ENCODE results near the gene ZYG11B. TPM values are rescaled to one million over a fixed set of nuclear protein-coding genes. Genes with fewer than 3 reads are reported as not detected.
"Not testable (repeated sequence)": the region's sequence is repeated elsewhere in the genome, so short reads cannot be mapped to it uniquely, and the experiment has no call there.

The ZYG11B gene
- total RNA-seq, 2 experiments from 2014 or later: 10.8 to 10.9 TPM

- Mint-ChIP-seq H3K9me3 (no peaks in the 10 kb centered on the region), H3K27ac (no peak overlapping the region), H3K27me3 (no peaks in the 10 kb centered on the region), H3K4me3 (no peak overlapping the region), H3K36me3 (ENCODE audit: low read depth) (peaks cover 48% of the 10 kb centered on the region), H3K4me1 (ENCODE audit: low read depth) (peaks cover 5% of the 10 kb centered on the region)
- DNase-seq: no peak
- CTCF ChIA-PET: interaction anchor here (0.9 to 3.4 kb wide), 21 partner anchors 9 to 563 kb away, joined by 3 to 15 read pairs (median 4); partner anchors contain the start of genes ECHDC2, ORC1, PRPF38A and SHISAL2A
- POLR2A ChIA-PET: interaction anchor here (0.6 to 1.3 kb wide), 6 partner anchors 11 to 321 kb away, joined by 3 to 4 read pairs (median 3); partner anchors contain the start of genes ORC1 and PRPF38A
- intact Hi-C loops (cut with micrococcal nuclease): loop anchor here (10.0 kb wide), 1 partner anchor 262 kb away; no protein-coding TSS in a partner anchor
- no peak for ATAC-seq
- no peak for TF ChIP-seq CTCF (IDR thresholded peaks at IDR 0.05)
Observed at GRCh38 chr1:52686830-52687229, 39.4 kb upstream of the ZYG11B start.

GRCh38 chr1:52691821-52692220 lies 34.4 kb upstream of the ZYG11B start:
- Mint-ChIP-seq H3K4me1 (ENCODE audit: low read depth) (peaks cover 13% of the 10 kb centered on the region), H3K27ac (peak overlapping the region; percentile 55), H3K4me3 (no peak overlapping the region), H3K27me3 (no peaks in the 10 kb centered on the region), H3K36me3 (ENCODE audit: low read depth) (peaks cover 56% of the 10 kb centered on the region), H3K9me3 (peaks cover 1% of the 10 kb centered on the region)
- intact Hi-C loops (cut with micrococcal nuclease): no loop called here
- CTCF ChIA-PET: interaction anchor here (0.9 kb wide), 1 partner anchor 32 kb away, joined by 4 read pairs; no protein-coding TSS in a partner anchor
- POLR2A ChIA-PET: no interaction called here
- no peak for TF ChIP-seq CTCF (IDR thresholded peaks at IDR 0.05)
- DNase-seq (no peak), ATAC-seq (no peak)

GRCh38 chr1:52692697-52693096 lies 33.6 kb upstream of the ZYG11B start:
- no peak overlapping the region for H3K27ac Mint-ChIP-seq
- ATAC-seq (no peak), DNase-seq (no peak)
- H3K36me3 Mint-ChIP-seq (ENCODE audit: low read depth): peaks cover 53% of the 10 kb centered on the region
- H3K27me3 Mint-ChIP-seq: no peaks in the 10 kb centered on the region
- TF ChIP-seq CTCF (IDR thresholded peaks at IDR 0.05): no peak
- H3K4me3 Mint-ChIP-seq: no peak overlapping the region
- H3K9me3 Mint-ChIP-seq: peaks cover 1% of the 10 kb centered on the region
- intact Hi-C loops (cut with micrococcal nuclease): no loop called here
- ChIA-PET POLR2A (no interaction called here), CTCF (no interaction called here)
- peaks cover 18% of the 10 kb centered on the region for H3K4me1 Mint-ChIP-seq (ENCODE audit: low read depth)

- Mint-ChIP-seq H3K36me3 (ENCODE audit: low read depth) (peaks cover 48% of the 10 kb centered on the region), H3K4me1 (ENCODE audit: low read depth) (peaks cover 18% of the 10 kb centered on the region)
- ATAC-seq; DNase-seq; H3K27me3 Mint-ChIP-seq; H3K27ac Mint-ChIP-seq; intact Hi-C loops (cut with micrococcal nuclease); CTCF ChIA-PET; H3K9me3 Mint-ChIP-seq; H3K4me3 Mint-ChIP-seq; POLR2A ChIA-PET: not testable (repeated sequence)
Observed at GRCh38 chr1:52693351-52693750, 32.9 kb upstream of the ZYG11B start.

- Mint-ChIP-seq H3K27ac (no peak overlapping the region), H3K9me3 (peaks cover 1% of the 10 kb centered on the region), H3K4me1 (ENCODE audit: low read depth) (peaks cover 23% of the 10 kb centered on the region), H3K27me3 (no peaks in the 10 kb centered on the region), H3K36me3 (ENCODE audit: low read depth) (peaks cover 44% of the 10 kb centered on the region), H3K4me3 (no peak overlapping the region)
- intact Hi-C loops (cut with micrococcal nuclease): no loop called here
- no peak for DNase-seq
- no peak for TF ChIP-seq CTCF (IDR thresholded peaks at IDR 0.05)
- ChIA-PET POLR2A (no interaction called here), CTCF (no interaction called here)
- no peak for ATAC-seq
Observed at GRCh38 chr1:52693843-52694242, 32.4 kb upstream of the ZYG11B start.
